Stimulated activated CD4-positive, alpha-beta T cell treated with anti-CD3 and anti-CD28 coated beads, Interleukin-1b, Interleukin-23, amount 100 ng/mL, for 1 hour (primary cell): ENCODE measurements around the gene ACSF2.

Source experiments
- DNase-seq, 2 donors: peaks; one replicate each; pipeline ENCODE4 v3.0.0-alpha.2; 2020; ENCODE audit warnings: low read depth in 2 of 2

The ACSF2 gene

DNA sequence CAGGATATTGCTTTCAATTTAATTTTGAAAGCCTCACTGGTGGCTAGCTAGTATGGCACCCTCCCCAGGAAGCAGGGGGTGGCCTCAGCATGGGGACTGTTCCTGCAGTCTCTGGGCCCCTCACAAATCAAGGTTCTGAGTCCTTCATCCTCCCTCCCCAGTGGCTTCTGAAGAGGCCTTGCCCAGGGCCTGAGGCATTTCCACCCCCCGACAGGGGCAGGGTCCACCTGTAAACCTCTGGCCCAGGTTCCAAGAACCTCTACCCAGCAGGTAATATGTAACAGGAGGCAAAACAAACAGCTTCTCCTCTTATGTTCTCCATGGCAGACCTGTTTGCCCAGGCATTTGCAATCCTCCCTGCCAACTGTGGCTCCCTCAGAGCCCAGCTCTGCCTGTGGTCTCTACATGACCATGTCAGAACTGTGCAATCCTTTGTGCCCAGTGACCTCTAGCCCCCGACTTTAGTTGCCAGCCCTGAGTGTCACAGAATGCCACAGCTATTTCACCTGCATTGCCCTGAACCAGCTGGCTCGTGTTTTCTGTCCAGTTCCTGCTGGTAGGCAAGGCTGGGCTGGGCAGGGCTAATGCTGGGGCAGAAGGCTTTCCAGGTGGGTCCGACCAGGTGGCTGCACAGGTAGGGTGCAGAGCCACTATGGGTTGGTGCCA lies 14.3 kb downstream of the ACSF2 start:
- no peak for DNase-seq

DNA sequence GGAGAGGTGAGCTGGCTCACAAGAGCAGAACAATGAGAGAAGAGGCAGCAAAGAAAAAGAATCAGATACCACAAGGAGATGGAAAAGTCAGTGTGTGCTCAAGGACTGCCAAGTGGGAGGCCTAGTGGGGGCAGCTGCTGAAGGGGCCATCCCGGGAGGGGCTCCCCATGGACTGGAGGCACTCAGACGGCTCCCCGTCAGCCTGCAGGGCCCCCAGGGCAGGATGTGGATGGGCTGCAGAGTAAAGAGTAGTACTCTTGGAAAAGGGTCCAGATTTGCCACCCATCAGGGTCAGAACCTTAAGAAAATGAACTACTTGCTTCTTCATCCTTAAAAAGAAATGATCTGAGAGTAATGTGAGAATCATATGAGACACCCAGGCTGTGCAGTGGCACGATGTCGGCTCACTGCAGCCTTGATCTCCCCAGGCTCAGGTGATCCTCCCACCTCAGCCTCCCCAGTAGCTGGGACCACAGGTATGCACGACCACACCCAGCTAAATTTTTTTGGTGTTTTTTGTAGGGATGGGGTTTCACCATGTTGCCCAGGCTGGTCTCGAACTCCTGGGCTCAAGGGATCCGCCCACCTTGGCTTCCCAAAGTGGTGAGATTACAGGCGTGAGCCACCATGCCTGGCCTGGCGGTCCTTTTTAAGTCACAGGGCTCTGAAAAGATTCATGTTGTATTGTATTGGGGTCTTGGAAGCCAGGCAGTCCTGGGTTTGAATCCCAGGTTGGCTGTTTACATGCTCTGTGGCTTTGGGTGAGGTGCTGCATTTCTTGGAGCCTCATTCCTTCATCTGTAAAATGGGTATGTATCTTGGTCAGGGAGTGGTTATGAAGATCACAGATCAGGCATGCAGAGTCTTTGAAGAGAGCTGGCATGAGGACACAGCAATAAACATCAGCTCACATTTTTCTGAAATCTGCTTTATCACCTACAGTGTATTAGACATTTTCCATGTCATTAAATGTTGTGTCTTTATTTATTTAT lies 15.1 kb downstream of the ACSF2 start:
- DNase-seq = no peak

DNA sequence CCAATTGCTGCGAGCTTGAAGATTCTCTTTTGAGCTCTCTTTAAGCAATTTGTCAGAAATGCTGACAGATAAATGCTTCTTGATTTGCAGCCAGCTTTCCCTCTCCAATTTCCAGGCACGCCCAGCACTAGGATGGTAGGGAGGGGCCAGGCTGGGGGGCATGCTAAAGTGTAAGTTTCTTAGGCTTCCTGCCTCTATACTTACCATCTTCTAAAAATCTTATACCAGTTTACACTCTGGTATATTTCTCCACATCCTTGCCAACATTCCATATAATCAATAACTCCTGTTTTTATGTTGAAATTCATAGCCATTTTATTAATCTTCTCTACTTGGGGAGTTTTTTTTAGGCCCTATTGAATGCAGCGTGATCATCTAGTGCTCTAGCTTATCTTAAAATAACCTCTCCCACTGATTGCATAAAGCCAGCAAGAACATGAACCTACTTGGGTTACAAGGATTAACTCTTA lies 17.5 kb downstream of the ACSF2 start:
- DNase-seq = no peak

DNA sequence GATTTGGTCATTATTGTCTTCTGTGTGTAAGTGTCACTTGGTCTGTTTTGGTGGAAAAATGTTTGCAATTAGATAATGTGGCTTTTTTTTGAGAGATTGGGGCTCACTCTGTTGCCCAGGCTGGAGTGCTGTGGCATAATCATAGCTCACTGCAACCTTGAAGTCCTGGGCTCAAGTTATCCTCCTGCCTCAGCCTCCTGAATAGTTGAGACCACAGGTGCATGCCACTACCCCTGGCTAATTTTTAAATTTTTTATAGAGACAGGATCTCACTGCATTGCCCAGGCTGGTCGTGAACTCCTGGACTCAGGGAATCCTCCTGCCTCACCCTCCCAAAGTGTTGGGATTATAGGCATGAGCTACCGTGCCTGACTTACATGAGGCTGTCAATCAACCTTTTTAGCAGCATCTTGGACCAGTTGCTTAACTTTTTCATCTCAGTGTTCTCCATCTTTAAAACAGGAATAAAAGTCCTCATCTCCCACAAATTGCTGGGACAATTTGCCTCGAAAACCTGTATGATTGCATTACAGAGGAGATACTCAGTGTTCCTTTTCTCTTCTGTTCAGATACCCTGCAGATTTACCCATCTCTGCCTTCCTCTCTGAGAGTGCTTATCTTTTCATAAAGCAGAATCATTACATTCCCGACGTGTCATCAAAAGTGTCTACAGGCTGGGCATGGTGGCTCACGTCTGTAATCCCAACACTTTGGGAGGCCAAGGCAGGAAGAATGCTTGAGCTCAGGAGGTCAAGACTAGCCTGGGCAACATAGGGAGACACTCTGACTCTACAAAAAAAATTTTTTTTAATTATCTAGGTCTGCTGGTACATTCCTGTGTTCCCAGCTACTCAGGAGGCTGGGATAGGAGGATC lies 19.1 kb downstream of the ACSF2 start:
- no peak for DNase-seq

DNA sequence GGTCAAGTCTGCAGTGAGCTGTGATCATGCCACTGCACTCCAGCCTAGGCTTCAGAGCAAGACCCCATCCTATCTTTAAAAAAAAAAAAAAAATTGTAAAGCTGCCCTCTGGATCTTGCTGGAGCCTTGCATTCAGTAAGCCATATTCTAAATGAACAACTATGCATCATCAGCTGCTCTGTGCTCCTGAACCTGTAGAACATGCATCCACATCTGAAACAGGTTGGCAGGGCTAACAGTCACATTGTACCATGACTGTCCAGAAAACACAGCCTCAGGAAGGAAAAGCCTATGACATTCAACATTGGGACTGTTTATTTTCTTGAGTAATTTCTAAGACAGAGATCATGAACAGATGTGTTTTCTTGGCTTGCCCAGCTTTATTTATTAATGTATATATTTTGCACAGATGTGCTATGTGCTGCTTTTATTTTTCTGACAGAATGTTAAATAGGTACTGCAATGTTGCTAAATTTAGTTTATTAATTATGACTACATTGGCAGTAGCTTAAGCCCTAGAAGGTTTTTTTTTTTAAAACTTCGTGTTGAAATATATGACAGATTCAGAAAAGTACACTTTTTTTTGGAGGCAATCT lies 19.8 kb downstream of the ACSF2 start:
- no peak for DNase-seq

DNA sequence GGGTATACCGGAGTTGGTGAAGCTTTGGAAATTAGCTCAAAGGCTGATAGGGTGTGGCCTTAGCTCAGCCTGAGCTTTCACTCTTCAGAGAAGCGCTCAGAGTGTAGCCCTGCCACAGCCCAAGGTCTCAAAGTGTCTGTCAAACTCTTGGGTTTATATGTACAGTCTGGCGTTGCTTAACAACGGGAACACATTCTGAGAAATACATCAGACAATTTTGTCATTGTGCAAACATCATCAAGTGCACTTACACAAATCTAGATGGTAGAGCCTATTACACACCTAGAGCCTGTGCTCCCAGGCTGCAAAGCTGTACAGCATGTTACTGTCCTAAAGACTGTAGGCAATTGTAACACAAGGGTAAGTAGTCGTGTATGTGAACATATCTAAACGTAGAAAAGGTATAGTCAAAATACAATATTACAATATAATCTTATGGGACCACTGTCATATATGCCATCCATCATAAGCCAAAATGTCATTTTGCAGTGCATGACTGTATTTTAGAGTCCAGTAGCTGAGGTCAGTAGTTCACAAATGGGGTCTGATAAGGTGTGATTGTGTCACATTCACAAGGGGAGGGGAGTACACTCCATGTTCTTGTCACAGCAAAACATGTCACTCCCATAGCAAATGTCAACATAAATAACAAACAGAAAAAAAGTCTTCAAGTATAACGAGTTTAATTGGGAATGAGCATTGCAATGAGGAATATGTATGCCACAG lies 22.0 kb downstream of the ACSF2 start:
- no peak for DNase-seq

DNA sequence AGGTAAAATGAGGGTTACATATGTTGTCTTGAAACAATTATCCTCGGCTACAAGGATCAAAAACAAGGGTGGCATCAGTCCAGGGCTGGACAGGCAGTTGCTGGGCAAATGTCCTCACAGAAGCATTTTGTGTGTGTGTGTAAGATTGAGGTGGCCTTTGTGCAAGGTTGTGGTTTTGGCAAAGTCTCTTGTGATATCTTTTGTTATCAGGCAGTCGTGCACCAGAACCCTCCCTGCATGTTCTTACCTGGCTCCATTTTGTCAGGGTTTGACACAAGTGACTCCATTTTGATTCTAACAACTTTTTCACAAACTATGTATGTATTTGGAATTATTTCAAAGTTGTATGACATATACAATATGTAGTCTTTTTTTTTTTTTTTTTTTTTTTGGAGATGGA lies 22.6 kb downstream of the ACSF2 start:
- no peak for DNase-seq

DNA sequence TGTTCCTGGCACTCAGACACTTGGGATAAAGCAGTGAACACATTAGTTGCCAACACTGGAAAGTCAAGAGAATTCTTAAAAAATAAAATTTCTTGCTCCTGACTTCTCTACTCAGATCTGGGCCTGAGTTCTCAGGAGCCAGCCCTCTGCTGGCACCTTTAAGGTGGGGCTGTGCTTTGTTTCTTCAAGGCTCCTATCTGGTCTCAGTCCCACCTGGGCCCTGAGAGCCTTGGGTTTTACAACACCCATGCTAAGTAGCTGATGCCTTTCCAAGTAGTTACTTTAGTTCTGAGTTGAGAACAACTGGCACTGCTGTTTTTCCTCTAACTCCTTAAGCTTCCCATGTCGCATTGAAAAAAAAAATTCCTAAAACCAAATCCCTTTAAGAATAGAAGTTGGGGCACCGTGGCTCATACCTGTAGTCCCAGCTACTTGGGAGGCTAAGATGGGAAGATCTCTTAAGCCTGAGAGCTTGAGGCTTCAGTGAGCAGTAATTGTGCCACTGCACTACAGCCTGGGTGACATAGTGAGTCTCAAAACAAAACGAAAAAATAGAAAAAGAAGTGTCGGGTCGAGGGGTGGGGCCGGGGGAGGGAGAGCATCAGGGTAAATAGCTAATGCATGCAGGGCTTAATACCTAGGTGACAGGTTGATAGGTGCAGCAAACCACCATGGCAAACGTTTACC lies 26.1 kb downstream of the ACSF2 start:
- no peak for DNase-seq

DNA sequence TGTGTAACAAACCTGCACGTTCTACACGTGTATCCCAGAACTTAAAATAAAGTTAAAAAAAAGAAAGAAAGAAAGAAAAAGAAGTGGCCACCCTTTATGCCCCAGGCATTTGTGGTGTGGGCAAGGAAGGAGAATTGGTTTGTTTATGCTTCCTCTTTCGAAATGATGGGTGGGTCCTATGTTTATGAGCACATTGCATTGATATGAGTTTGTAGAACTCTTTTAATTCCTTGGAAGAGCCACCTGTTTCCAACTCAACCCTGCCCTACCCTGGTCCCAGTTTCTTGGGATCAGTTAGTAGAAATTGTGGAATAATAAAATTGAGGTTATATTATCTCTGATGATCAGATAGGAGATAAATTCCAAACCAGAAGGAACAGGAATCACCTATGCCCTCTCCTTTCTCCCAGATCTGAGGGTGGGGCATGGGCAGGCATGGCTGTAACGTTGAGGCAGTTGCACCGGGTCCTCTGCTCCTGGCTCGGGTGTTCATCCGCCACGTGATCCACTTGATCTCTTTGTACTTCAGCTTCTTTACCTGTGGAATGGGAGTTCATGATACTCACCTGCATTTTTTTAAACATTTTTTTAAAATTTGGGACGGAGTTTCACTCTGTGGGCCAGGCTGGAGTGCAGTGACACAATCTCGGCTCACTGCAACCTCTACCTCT lies 26.7 kb downstream of the ACSF2 start:
- DNase-seq = no peak

DNA sequence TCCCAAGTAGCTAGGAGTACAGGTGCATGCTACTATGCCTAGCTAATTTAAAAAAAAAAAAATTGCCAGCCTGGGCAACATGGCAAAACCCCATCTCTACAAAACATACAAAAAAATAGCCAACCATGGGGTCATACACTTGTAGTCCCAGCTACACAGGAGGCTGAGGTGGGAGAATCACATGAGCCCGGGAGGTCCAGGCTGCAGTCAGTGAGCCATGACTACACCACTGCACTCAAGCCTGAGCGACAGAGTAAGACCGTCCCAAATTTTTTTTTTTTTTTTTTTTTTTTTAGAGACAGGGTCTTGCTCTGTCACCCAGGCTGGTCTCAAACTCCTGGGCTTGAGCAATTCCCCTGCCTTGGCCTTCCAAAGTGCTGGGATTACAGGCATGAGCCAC lies 27.9 kb downstream of the ACSF2 start:
- DNase-seq = no peak

- no peak for DNase-seq
Observed at GRCh38 chr17:50457621-50458020, 31.6 kb downstream of the ACSF2 start.

GRCh38 chr17:50458270-50458669 lies 32.3 kb downstream of the ACSF2 start:
- no peak for DNase-seq

DNA sequence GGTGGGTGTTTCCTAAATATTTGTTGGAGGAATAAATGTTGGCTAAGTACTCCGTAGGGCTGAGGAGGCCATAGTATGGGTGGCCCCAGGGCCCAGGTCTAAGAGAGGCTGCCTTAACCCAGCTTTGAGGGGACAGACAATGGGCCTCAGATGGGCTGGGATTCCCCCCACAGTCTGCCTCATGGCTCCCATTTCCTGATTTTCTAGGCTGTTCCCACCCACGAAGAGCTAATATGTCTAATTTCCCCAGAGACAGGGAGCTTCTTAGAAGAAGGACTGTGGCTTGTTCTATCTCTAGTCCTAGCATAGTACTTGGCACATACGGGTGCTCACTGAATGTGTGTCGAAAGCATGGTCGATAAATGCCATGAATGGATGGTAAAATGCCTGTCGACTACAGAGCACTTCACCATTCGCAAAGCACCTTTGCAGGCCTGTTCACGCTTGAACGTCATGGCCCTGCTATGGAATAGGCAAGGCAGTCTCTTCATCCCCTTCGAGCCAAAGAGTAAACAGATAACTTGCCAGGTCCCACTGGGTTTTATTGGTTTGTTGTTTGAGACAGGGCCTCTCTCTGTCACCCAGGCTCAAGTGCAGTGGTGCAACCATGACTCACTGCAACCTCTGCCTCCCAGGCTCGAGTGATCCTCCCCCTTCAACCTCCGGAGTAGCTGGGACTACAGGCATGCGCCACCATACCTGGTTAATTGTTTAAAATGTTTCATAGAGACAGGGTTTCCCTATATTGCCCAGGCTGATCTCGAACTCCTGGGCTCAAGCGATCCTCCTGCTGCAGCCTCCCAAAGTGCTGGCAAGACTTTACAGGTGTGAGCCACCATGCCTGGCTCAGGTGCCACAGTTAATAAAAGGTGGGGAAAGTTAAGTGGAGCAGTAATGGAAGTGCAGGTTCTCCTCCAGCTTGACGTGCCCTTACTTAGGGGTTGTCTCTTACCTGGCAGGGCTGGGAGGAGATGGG lies 33.0 kb downstream of the ACSF2 start:
- DNase-seq = no peak

GRCh38 chr17:50459756-50460155 lies 33.7 kb downstream of the ACSF2 start:
- no peak for DNase-seq

DNA sequence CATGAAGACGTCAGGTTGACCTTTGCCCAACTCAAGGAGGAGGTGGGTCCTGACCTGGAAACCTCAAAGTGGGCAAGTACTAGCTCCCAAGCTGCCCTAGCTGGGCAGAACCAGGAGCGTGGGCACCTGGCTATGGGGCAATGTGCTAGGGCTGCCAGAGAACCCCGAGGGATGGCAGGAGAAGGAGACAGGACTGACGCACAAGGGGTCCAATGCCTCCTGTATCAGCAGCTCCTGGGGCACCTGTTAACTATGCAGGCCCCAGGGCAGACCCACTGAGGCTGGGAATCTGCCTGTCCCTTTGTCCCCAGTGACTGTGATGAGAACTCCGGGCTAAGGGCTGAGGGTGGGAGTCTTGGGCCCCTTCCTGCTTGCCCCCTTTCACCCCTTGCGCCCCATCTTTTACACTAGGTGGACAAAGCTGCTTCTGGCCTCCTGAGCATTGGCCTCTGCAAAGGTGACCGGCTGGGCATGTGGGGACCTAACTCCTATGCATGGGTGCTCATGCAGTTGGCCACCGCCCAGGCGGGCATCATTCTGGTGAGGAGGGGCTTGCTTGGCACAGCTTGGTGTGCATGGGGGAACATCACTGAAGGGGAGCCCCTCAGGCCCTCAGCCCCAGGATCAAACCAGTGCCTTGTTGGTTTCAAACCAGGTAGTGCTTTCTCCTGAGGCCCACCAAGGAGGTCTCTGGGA lies 35.0 kb downstream of the ACSF2 start:
- DNase-seq = no peak

GRCh38 chr17:50461550-50462132 lies 35.6 kb downstream of the ACSF2 start:
- no peak for DNase-seq

- DNase-seq = no peak
Observed at GRCh38 chr17:50462446-50462845, 36.4 kb downstream of the ACSF2 start.

DNA sequence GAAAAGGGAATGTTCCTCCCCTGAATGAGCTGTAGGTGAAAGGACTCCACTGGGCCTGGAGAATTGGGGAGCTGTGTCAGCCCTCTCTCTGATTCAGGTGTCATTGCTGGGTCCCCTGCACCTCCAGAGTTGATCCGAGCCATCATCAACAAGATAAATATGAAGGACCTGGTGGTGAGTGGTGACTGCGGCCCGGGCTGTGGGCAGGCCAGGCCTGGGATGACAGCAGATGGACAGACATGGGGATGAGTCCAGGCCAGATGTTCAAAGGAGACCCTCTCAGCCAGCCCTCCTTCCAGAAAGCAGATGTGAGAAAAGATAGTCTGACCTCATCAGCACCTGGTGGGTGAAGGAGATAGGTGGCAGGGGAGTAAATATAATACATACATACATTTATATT lies 38.1 kb downstream of the ACSF2 start:
- DNase-seq = no peak
